HepG2 (cell line): ENCODE results near the gene NARS2. TPM values are rescaled to one million over a fixed set of nuclear protein-coding genes. Genes with fewer than 3 reads are reported as not detected.

Experiments
- ARID2 ChIP-seq: sonication (generic); formaldehyde crosslinking; IDR thresholded peaks from 2 replicates; pipeline ENCODE4 v1.8.1; 2022; ENCODE audit warnings: mild to moderate bottlenecking, missing genetic modification reagents, borderline replicate concordance
- HNF4A ChIP-seq: sonication (generic); formaldehyde crosslinking; IDR thresholded peaks from 2 replicates; pipeline ENCODE4 v1.4.0; 2020; ENCODE audit warnings: missing genetic modification reagents
- SRSF9 ChIP-seq: fragments of 200-400 bp; formaldehyde crosslinking; IDR thresholded peaks from 2 replicates; pipeline ENCODE4 v1.6.1; 2018; ENCODE audit warnings: borderline replicate concordance, mild to moderate bottlenecking, low read depth, low read length; ENCODE audit not compliant: insufficient read depth, poor library complexity, severe bottlenecking
- ZNF614 ChIP-seq: IDR thresholded peaks from 2 replicates; pipeline ENCODE4 v1.6.1; 2018; ENCODE audit warnings: missing biosample characterization, missing genetic modification reagents, inconsistent platforms, borderline replicate concordance
- ZNF724P ChIP-seq: sonication (generic); formaldehyde crosslinking; IDR thresholded peaks from 2 replicates; pipeline ENCODE4 v1.8.0; 2022; ENCODE audit warnings: missing genetic modification reagents, borderline replicate concordance
- polyA plus RNA-seq, 8 experiments: library from polyadenylated mRNA; depleted of rRNA in 3 of 8; stranded (reverse) in 7 of 8; unstranded in 1 of 8; fragments of >200 nt; fragmentation: Illumina TruSeq in 4 of 8; extraction: Trizol in 4 of 8; gene quantifications; 2 replicates each; pipeline versions ENCODE4 v1.2.1 to v1.2.3, GENCODE V29; 2011 to 2016; ENCODE audit warnings: low read depth in 4 of 8, missing spikeins in 1 of 8, mixed read lengths in 1 of 8; ENCODE audit not compliant: insufficient read depth in 1 of 8
- total RNA-seq, 5 experiments: library from RNA; depleted of rRNA; stranded (reverse); fragments of >200 nt; fragmentation: Illumina TruSeq; extraction: Trizol; gene quantifications; 2 replicates each; pipeline ENCODE4 v1.2.3, GENCODE V29; 2016; ENCODE audit warnings: low read depth in 1 of 5
- TF ChIP-seq, protein P1 (sequence below): sonication (generic); formaldehyde crosslinking; IDR thresholded peaks from 2 replicates; pipeline ENCODE4 v1.4.0; 2020; ENCODE audit warnings: missing genetic modification reagents, borderline replicate concordance
- TF ChIP-seq, protein P2 (sequence below): sonication (generic); formaldehyde crosslinking; IDR thresholded peaks from 2 replicates; pipeline ENCODE4 v1.4.0; 2020; ENCODE audit warnings: mild to moderate bottlenecking, missing genetic modification reagents
- TF ChIP-seq, protein P3 (sequence below): sonication (generic); formaldehyde crosslinking; IDR thresholded peaks from 2 replicates; pipeline ENCODE4 v1.4.0; 2020; ENCODE audit warnings: missing genetic modification reagents

NARS2 gene
- total and polyA plus RNA-seq, 2 of the 13 experiments (the other 11 are each of a cell fraction or from before 2014, with no cell fraction given): 45.9 to 65.0 TPM

GRCh38 chr11:78555592-78555991 is 19.1 kb downstream of the NARS2 start (continued):
- TF ChIP-seq, protein P1, sequence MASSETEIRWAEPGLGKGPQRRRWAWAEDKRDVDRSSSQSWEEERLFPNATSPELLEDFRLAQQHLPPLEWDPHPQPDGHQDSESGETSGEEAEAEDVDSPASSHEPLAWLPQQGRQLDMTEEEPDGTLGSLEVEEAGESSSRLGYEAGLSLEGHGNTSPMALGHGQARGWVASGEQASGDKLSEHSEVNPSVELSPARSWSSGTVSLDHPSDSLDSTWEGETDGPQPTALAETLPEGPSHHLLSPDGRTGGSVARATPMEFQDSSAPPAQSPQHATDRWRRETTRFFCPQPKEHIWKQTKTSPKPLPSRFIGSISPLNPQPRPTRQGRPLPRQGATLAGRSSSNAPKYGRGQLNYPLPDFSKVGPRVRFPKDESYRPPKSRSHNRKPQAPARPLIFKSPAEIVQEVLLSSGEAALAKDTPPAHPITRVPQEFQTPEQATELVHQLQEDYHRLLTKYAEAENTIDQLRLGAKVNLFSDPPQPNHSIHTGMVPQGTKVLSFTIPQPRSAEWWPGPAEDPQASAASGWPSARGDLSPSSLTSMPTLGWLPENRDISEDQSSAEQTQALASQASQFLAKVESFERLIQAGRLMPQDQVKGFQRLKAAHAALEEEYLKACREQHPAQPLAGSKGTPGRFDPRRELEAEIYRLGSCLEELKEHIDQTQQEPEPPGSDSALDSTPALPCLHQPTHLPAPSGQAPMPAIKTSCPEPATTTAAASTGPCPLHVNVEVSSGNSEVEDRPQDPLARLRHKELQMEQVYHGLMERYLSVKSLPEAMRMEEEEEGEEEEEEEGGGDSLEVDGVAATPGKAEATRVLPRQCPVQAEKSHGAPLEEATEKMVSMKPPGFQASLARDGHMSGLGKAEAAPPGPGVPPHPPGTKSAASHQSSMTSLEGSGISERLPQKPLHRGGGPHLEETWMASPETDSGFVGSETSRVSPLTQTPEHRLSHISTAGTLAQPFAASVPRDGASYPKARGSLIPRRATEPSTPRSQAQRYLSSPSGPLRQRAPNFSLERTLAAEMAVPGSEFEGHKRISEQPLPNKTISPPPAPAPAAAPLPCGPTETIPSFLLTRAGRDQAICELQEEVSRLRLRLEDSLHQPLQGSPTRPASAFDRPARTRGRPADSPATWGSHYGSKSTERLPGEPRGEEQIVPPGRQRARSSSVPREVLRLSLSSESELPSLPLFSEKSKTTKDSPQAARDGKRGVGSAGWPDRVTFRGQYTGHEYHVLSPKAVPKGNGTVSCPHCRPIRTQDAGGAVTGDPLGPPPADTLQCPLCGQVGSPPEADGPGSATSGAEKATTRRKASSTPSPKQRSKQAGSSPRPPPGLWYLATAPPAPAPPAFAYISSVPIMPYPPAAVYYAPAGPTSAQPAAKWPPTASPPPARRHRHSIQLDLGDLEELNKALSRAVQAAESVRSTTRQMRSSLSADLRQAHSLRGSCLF (CRISPR knock-in tag): no peak
- TF ChIP-seq, protein P2, sequence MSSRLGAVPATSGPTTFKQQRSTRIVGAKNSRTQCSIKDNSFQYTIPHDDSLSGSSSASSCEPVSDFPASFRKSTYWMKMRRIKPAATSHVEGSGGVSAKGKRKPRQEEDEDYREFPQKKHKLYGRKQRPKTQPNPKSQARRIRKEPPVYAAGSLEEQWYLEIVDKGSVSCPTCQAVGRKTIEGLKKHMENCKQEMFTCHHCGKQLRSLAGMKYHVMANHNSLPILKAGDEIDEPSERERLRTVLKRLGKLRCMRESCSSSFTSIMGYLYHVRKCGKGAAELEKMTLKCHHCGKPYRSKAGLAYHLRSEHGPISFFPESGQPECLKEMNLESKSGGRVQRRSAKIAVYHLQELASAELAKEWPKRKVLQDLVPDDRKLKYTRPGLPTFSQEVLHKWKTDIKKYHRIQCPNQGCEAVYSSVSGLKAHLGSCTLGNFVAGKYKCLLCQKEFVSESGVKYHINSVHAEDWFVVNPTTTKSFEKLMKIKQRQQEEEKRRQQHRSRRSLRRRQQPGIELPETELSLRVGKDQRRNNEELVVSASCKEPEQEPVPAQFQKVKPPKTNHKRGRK (CRISPR knock-in tag): no peak
- TF ChIP-seq ZNF614 (no peak), HNF4A (CRISPR knock-in tag) (no peak), SRSF9 (no peak), ZNF724P (no peak), ARID2 (CRISPR knock-in tag) (no peak)
- TF ChIP-seq, protein P3, sequence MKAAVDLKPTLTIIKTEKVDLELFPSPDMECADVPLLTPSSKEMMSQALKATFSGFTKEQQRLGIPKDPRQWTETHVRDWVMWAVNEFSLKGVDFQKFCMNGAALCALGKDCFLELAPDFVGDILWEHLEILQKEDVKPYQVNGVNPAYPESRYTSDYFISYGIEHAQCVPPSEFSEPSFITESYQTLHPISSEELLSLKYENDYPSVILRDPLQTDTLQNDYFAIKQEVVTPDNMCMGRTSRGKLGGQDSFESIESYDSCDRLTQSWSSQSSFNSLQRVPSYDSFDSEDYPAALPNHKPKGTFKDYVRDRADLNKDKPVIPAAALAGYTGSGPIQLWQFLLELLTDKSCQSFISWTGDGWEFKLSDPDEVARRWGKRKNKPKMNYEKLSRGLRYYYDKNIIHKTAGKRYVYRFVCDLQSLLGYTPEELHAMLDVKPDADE (CRISPR knock-in tag): no peak
